ENCODE measurements around the gene SULT1A2. TPM values are rescaled to one million over a fixed set of nuclear protein-coding genes. Genes with fewer than 3 reads are reported as not detected.

The SULT1A2 gene
- total and polyA plus RNA-seq, 3 experiments from 2014 or later = 0.29 to 0.46 TPM; not detected in 1

DNA sequence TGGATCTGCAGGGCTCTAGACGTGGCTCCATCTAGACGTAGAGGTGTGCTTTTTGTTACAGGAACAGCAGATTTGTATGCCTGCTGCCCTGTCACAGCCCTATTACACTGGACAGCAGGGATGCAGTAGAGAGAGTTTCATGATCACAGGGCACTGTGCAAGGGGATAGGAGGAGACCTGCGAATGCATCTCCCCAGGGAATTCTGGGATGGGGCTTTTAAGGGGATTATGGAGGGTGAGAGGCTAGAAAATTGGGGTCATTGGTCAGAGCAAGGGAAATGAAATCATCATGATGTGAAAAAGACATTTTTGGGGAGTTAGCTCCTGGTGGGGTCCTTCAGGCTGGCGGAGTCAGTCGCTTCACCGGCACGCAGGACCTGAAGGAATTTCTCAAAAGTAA, 54.2 kb downstream of the SULT1A2 start:
- H3K4me1 Mint-ChIP-seq = peaks cover 7 to 14% (median 8%) of the 10 kb centered on the region in 3 donors
- H3K36me3 Mint-ChIP-seq = no peaks in the 10 kb centered on the region
- DNase-seq = no peak
- H3K9me3 Mint-ChIP-seq = no peaks in the 10 kb centered on the region
- no peaks in the 10 kb centered on the region for H3K36me3 ChIP-seq (ENCODE audit: insufficient read depth, low read length)
- CTCF ChIA-PET = no interaction called here
- peaks cover 0 to 5% of the 10 kb centered on the region in 2 donors for H3K27me3 Mint-ChIP-seq
- no peak overlapping the region for H3K27ac ChIP-seq (ENCODE audit: low read depth, low read length)
- H3K4me1 ChIP-seq (ENCODE audit: insufficient read depth, low read length) = no peaks in the 10 kb centered on the region
- no peak overlapping the region for H3K4me3 ChIP-seq (ENCODE audit: low read length)
- H3K9me3 ChIP-seq (ENCODE audit: low read length) = no peaks in the 10 kb centered on the region
- no peak overlapping the region for H3K4me3 Mint-ChIP-seq
- POLR2A ChIA-PET = no interaction called here
- no peaks in the 10 kb centered on the region for H3K27me3 ChIP-seq (ENCODE audit: insufficient read depth, low read length, poor library complexity, severe bottlenecking)
- no peak overlapping the region for H3K27ac Mint-ChIP-seq

Other genes with a start within 250 kb of the SULT1A2 start
- 1 to 10 TPM in 1 of 2 experiments, not detected in 1; 1.1 TPM for gene NPIPB6, start 233.5 kb downstream of the SULT1A2 start, total RNA-seq
- 0.28 TPM for gene NPIPB6, start 233.5 kb downstream of the SULT1A2 start, polyA plus RNA-seq
- gene EIF3CL, start 193.2 kb downstream of the SULT1A2 start, total RNA-seq = 10 to 100 TPM; 55.0 to 66.5 TPM
- gene EIF3CL, start 193.2 kb downstream of the SULT1A2 start, polyA plus RNA-seq = 30.8 TPM
- not detected for gene NPIPB7, start 124.7 kb downstream of the SULT1A2 start, total RNA-seq
- not detected for gene NPIPB7, start 124.7 kb downstream of the SULT1A2 start, polyA plus RNA-seq
- 10 to 100 TPM; 32.5 to 38.2 TPM for gene CLN3, start 105.0 kb downstream of the SULT1A2 start, total RNA-seq
- gene CLN3, start 105.0 kb downstream of the SULT1A2 start, polyA plus RNA-seq = 36.1 TPM
- 1 to 10 TPM; 7.7 to 8.0 TPM for gene APOBR, start 102.4 kb downstream of the SULT1A2 start, total RNA-seq
- 4.9 TPM for gene APOBR, start 102.4 kb downstream of the SULT1A2 start, polyA plus RNA-seq
- gene IL27, start 90.2 kb downstream of the SULT1A2 start, total RNA-seq = not detected
- not detected for gene IL27, start 90.2 kb downstream of the SULT1A2 start, polyA plus RNA-seq
- gene NUPR1, start 58.1 kb downstream of the SULT1A2 start, total RNA-seq = not detected
- gene NUPR1, start 58.1 kb downstream of the SULT1A2 start, polyA plus RNA-seq = not detected
- 10 to 100 TPM; 37.9 to 39.8 TPM for gene SGF29, start 43.1 kb downstream of the SULT1A2 start, total RNA-seq
- gene SGF29, start 43.1 kb downstream of the SULT1A2 start, polyA plus RNA-seq = 56.9 TPM
- 1 to 10 TPM; 5.9 to 7.4 TPM for gene SULT1A1, start 13.0 kb upstream of the SULT1A2 start, total RNA-seq
- gene SULT1A1, start 13.0 kb upstream of the SULT1A2 start, polyA plus RNA-seq = 7.3 TPM
- gene NPIPB8, start 41.0 kb upstream of the SULT1A2 start, total RNA-seq = 1 to 10 TPM; 1.3 to 1.4 TPM
- 0.60 TPM for gene NPIPB8, start 41.0 kb upstream of the SULT1A2 start, polyA plus RNA-seq
- 100 to 1,000 TPM; 701 to 733 TPM for gene EIF3C, start 114.4 kb upstream of the SULT1A2 start, total RNA-seq
- 300 TPM for gene EIF3C, start 114.4 kb upstream of the SULT1A2 start, polyA plus RNA-seq
- 1 to 10 TPM; 1.2 to 2.8 TPM for gene NPIPB9, start 154.7 kb upstream of the SULT1A2 start, total RNA-seq
- not detected for gene NPIPB9, start 154.7 kb upstream of the SULT1A2 start, polyA plus RNA-seq
- gene ATXN2L, start 225.9 kb upstream of the SULT1A2 start, total RNA-seq = 100 to 1,000 TPM; 266 to 267 TPM
- gene ATXN2L, start 225.9 kb upstream of the SULT1A2 start, polyA plus RNA-seq = 31.0 TPM
- 100 to 1,000 TPM; 320 to 347 TPM for gene TUFM, start 249.3 kb upstream of the SULT1A2 start, total RNA-seq
- gene TUFM, start 249.3 kb upstream of the SULT1A2 start, polyA plus RNA-seq = 146 TPM